IPS-18a (cell line): Measurements from ENCODE around the gene FILIP1L.

ENCODE experiments used
- H3K27ac ChIP-seq: one replicate; pipeline ENCODE4 v1.5.1; 2013; ENCODE audit warnings: low read length
- H3K27me3 ChIP-seq: one replicate; pipeline ENCODE4 v1.6.1; 2013; ENCODE audit warnings: mild to moderate bottlenecking, low read length; ENCODE audit not compliant: control insufficient read depth, insufficient read depth
- H3K36me3 ChIP-seq: one replicate; pipeline ENCODE4 v1.6.1; 2013; ENCODE audit warnings: low read depth, low read length; ENCODE audit not compliant: control insufficient read depth
- H3K4me1 ChIP-seq: one replicate; pipeline ENCODE4 v1.6.1; 2013; ENCODE audit warnings: low read depth, low read length; ENCODE audit not compliant: control insufficient read depth
- H3K4me3 ChIP-seq: one replicate; pipeline ENCODE4 v1.5.1; 2013; ENCODE audit warnings: low read length
- H3K9ac ChIP-seq: one replicate; pipeline ENCODE4 v1.6.1; 2013; ENCODE audit warnings: mild to moderate bottlenecking, low read length, moderate library complexity
- H3K9me3 ChIP-seq: one replicate; pipeline ENCODE4 v1.6.1; 2013; ENCODE audit warnings: low read depth, low read length; ENCODE audit not compliant: control insufficient read depth

FILIP1L gene

DNA sequence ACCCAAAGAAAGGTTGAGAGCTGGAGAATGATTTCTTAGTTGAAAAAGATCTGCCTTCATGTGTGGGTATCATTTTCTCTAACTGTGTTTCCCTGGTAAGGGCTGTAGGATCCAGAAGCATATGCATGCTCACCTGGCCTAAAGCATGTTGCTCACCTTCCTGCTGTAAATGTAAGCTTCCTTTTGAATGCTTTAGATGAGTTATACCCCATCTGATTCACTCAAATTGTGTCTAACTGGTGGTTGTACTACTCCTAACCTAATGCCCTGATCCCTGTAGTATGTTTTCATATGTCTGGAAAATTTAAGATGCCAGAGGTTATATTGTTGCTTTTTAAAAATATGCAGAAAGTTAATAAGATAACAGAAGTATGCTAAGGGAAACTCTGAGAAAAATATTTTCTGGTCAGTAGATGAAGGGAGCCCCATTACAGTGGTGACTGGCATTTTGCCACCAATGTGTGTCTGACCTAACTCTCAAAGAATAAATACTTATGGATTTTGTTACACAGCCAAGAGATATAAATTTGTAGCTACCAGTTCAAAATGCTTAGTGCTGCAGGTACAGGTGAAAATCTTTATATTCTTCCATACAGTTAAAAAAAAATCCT, 7.7 kb downstream of the FILIP1L start:
- Histone ChIP-seq H3K9ac (no peak overlapping the region), H3K9me3 (no peaks in the 10 kb centered on the region), H3K4me3 (no peak overlapping the region), H3K27me3 (no peaks in the 10 kb centered on the region), H3K36me3 (no peaks in the 10 kb centered on the region), H3K4me1 (peaks cover 3% of the 10 kb centered on the region), H3K27ac (no peak overlapping the region)

DNA sequence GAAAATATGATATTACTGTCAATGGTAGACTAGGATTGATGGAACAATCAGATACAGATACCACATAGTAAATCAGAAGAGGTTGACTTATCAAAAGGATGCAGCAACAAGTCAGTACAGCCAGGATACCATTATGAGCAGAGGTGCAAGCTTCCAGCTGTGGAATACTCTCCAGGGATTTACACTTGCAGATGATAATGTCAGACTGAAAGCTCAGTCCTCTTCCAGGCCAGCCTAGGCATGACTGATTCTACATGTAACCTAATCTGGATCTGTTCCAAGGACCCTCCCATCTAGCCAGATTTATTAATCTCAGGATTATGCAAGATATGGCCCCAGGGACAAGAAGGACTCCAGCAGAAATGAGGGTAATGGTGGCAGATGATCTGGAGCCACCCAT, 8.2 kb downstream of the FILIP1L start:
- Histone ChIP-seq H3K36me3 (no peaks in the 10 kb centered on the region), H3K27me3 (no peaks in the 10 kb centered on the region), H3K4me1 (peaks cover 3% of the 10 kb centered on the region), H3K9ac (no peak overlapping the region), H3K4me3 (no peak overlapping the region), H3K9me3 (no peaks in the 10 kb centered on the region), H3K27ac (no peak overlapping the region)

DNA sequence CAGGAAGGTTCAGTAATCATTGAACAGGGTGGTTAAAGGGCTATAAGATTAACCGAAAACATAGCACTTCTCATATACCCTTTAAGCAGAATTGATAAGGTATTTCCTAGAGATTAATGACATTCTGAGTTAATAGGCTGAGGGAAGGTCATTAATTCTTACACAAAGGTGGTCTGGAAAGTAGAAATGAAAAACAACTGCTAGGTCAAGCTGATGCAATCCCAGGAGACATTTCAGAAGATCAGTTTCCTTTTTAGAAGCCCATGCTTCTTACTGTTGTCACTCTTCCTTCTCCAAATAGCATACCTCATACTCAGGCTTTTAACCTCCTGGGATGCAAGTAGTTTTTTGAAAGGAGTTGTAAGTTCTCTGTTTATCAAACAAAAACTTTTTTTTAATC, 8.8 kb downstream of the FILIP1L start:
- Histone ChIP-seq H3K4me1 (peaks cover 3% of the 10 kb centered on the region), H3K27ac (no peak overlapping the region), H3K36me3 (no peaks in the 10 kb centered on the region), H3K4me3 (no peak overlapping the region), H3K9me3 (no peaks in the 10 kb centered on the region), H3K27me3 (no peaks in the 10 kb centered on the region), H3K9ac (no peak overlapping the region)

DNA sequence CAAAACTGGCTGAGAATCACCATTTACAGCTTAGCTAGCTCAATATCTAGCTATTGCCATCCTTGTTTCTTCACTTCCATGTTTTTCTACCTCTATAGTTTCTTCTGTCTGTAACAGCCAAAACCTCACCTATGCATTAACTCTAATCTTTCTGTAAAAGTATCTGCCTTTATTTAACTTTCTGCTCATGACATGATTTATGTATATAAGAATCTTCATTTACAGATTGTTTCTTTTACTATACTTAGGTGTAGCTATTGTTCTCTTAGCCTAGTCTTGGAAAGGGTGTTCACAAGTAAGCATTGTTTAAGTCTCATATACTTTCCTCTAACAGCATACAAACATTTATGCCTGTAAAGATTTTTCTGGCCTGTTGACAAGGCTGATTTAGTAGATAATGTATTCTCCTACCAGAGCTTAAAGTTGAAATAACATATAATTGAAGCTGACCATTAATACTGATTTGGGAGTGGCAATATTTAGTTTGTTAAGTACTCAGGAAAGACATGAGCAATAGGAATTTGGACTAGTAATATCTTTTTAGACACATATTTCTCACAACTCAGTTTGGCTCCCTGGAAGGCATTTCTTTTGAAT, 9.4 kb downstream of the FILIP1L start:
- no peaks in the 10 kb centered on the region for H3K36me3 ChIP-seq
- no peak overlapping the region for H3K27ac ChIP-seq
- no peaks in the 10 kb centered on the region for H3K9me3 ChIP-seq
- H3K4me1 ChIP-seq = peaks cover 3% of the 10 kb centered on the region
- no peaks in the 10 kb centered on the region for H3K27me3 ChIP-seq
- H3K4me3 ChIP-seq = no peak overlapping the region
- no peak overlapping the region for H3K9ac ChIP-seq

DNA sequence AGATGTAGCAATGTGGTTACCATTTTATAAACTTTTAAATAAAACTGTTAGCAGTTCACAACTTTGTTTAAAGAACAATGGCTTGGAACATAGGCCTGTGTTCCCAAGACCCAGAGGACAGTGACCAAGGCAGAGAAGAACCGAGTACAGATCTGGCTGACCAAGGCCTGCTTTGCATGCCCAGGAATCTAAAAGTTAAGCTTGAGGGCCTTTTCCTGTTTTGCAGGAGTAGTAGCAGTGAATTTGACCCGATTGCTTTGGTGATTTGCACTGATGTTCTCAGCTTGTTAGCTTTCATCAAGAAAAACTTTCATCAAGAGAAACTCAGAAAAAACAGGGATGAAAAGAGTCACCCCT, 9.9 kb downstream of the FILIP1L start:
- peaks cover 3% of the 10 kb centered on the region for H3K4me1 ChIP-seq
- no peaks in the 10 kb centered on the region for H3K36me3 ChIP-seq
- H3K4me3 ChIP-seq = no peak overlapping the region
- no peak overlapping the region for H3K27ac ChIP-seq
- no peaks in the 10 kb centered on the region for H3K9me3 ChIP-seq
- H3K9ac ChIP-seq = no peak overlapping the region
- H3K27me3 ChIP-seq = no peaks in the 10 kb centered on the region

DNA sequence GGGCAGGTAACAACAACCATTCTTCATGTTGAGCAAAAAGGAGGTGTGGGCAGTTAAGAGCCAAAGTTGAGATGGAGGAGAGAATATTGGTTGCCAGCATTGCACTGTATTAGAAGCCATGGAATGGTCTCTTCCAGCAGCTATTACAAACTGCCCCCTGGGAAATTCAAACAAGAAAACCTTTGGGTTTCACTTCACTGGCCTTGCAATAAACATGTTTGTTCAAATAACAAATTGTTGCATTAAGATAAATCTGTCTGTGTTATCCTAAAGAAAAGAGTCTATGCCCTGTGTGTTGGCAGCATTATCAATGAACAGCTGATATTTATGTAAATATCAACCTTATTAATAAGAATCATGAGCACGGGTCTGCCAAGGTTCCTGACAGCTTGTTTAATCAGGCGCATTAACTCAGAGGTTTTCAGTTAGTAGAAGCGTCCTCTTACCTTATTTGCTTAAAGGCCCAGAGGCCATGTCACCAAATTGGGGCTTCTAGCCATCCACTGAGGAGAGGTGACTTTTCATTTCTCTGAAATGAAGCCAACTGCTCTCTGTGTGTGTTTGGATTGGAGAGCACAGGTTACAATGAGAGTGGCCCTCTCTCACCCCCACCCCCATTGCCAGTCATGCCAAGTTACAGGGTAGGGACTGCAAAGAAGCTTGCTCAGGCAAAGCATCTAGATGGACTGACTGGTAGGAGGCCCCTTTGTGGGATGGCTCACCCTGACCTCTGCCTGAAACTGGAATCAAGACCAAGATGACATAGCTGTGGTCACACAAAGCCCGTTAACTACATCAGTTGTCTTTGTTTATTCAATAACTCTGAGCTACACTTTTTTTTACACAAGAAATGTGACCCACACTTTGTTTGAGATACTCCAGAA, 10.5 kb downstream of the FILIP1L start:
- Histone ChIP-seq H3K27me3 (no peaks in the 10 kb centered on the region), H3K36me3 (no peaks in the 10 kb centered on the region), H3K4me1 (peaks cover 3% of the 10 kb centered on the region), H3K9me3 (no peaks in the 10 kb centered on the region), H3K4me3 (no peak overlapping the region), H3K9ac (no peak overlapping the region), H3K27ac (no peak overlapping the region)

DNA sequence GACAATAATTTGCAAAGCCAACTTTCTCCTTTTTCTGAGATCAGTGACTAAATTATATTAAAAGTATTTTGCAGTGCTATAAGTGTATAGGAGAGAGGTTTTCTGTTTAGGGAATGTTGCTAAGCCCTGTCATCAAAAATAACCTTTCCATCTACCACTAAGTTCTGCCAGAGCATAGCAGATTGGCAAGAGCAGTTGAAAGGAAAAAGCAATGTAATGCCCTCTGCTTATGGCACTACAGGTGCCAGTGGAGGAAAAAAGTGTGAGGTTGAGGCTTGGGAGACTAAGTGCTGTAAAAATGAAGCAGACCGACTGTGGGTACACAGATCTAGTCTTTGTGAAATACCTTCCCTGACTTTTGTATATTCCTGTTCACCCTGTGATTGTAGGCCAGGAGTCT, 11.5 kb downstream of the FILIP1L start:
- no peak overlapping the region for H3K4me3 ChIP-seq
- no peak overlapping the region for H3K9ac ChIP-seq
- H3K9me3 ChIP-seq = no peaks in the 10 kb centered on the region
- no peaks in the 10 kb centered on the region for H3K27me3 ChIP-seq
- no peaks in the 10 kb centered on the region for H3K36me3 ChIP-seq
- no peak overlapping the region for H3K27ac ChIP-seq
- H3K4me1 ChIP-seq = peaks cover 3% of the 10 kb centered on the region

DNA sequence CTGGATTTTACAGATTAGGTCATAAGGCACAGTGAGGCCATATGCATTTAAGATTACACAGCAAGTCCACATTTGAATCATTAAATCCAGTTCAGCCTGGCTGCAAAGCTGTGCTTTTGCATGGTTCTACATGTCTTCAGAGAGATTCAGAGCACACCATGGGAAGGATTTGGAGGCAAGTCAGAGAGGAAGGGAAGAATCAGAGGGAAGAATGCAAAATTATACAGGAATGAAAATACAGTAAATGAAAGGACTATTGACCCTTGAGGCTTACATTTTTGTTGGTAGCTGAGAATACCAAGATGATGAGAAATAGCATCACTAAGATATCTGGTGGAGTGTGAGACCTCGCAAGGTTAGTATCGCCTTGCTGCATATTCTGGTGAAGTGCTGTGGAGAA, 13.9 kb downstream of the FILIP1L start:
- no peak overlapping the region for H3K9ac ChIP-seq
- no peaks in the 10 kb centered on the region for H3K4me1 ChIP-seq
- H3K4me3 ChIP-seq = no peak overlapping the region
- H3K36me3 ChIP-seq = no peaks in the 10 kb centered on the region
- no peaks in the 10 kb centered on the region for H3K9me3 ChIP-seq
- H3K27me3 ChIP-seq = no peaks in the 10 kb centered on the region
- no peak overlapping the region for H3K27ac ChIP-seq

DNA sequence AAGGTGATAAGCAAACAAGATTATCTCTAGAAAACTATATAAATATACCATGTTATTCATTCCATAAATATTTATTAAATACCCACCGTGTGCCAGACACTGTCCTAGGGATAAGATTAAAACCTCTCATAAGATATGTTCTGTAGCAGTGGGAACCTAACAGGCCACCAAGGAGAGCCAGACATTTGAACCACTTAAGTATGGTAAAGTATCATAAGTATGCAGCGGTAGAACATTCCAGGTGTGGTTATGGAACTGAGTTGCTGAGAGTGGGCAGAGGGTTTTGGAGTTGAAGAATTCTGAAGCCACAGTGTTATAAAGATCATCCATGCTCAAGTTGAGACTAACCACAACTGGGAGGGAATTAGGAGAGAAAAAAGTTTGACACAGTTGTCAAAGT, 14.7 kb downstream of the FILIP1L start:
- no peaks in the 10 kb centered on the region for H3K4me1 ChIP-seq
- no peaks in the 10 kb centered on the region for H3K27me3 ChIP-seq
- H3K9me3 ChIP-seq = no peaks in the 10 kb centered on the region
- no peak overlapping the region for H3K4me3 ChIP-seq
- no peak overlapping the region for H3K9ac ChIP-seq
- H3K36me3 ChIP-seq = no peaks in the 10 kb centered on the region
- H3K27ac ChIP-seq = no peak overlapping the region

DNA sequence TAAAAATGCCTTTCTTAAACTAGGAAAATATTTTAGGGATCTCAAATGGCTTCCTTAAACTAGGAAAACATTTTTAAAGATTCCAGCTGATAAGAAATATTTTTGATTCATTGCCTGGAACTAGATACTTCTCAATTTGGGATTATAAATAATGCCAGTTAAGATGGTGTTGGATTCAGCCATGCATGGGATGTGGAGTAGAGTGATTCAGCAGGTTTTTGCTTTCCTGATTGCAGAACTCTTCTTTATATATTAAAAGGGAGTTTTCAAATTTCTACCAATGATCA, 15.6 kb downstream of the FILIP1L start:
- no peak overlapping the region for H3K27ac ChIP-seq
- no peaks in the 10 kb centered on the region for H3K9me3 ChIP-seq
- H3K4me3 ChIP-seq = no peak overlapping the region
- H3K4me1 ChIP-seq = no peaks in the 10 kb centered on the region
- no peaks in the 10 kb centered on the region for H3K27me3 ChIP-seq
- no peak overlapping the region for H3K9ac ChIP-seq
- no peaks in the 10 kb centered on the region for H3K36me3 ChIP-seq

DNA sequence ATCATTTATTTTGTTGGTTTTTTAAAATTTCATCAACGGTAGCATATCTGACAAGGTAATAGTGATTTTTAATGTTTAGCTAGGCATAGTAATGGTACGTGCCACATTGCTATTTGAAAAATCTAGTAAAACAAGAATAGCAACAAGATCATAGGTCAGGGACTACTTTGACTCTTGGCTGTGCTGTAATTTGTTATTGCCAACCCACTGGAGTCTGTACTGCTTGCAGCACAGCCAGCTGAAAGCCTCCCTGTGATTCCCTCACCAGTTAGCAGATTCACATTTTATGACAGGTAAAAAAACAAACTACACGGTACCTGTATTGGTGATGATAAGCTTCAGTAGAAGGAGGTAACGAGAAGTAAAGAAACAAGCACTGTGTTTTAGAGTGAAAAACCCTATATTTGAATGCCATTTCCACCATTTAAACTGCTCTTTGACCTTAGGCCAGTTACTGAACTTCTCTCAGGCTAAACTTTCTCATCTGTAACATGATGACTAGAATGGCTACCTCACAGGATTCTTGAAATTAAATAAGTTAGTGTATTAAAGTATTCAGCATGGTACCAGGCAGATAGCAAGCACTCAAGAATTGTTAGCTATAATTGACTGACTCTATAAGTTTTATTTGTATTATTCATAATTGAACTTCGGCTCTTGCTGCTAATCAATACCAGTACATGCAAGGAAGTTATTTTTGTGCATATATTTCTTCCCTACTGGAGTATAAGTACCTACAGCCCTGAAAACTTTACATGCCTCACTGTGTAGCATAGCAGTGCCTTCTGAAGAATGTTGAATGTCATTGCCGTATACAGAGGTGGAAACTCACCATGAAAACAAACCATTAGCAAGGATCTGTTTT, 16.1 kb downstream of the FILIP1L start:
- Histone ChIP-seq H3K9ac (no peak overlapping the region), H3K9me3 (no peaks in the 10 kb centered on the region), H3K4me3 (no peak overlapping the region), H3K27me3 (no peaks in the 10 kb centered on the region), H3K27ac (no peak overlapping the region), H3K36me3 (no peaks in the 10 kb centered on the region), H3K4me1 (no peaks in the 10 kb centered on the region)
